Measurements from ENCODE around the gene ADPRHL1.

GRCh38 chr13:113468029-113468428, 14.7 kb upstream of the ADPRHL1 start:
- TF ChIP-seq, protein P1, sequence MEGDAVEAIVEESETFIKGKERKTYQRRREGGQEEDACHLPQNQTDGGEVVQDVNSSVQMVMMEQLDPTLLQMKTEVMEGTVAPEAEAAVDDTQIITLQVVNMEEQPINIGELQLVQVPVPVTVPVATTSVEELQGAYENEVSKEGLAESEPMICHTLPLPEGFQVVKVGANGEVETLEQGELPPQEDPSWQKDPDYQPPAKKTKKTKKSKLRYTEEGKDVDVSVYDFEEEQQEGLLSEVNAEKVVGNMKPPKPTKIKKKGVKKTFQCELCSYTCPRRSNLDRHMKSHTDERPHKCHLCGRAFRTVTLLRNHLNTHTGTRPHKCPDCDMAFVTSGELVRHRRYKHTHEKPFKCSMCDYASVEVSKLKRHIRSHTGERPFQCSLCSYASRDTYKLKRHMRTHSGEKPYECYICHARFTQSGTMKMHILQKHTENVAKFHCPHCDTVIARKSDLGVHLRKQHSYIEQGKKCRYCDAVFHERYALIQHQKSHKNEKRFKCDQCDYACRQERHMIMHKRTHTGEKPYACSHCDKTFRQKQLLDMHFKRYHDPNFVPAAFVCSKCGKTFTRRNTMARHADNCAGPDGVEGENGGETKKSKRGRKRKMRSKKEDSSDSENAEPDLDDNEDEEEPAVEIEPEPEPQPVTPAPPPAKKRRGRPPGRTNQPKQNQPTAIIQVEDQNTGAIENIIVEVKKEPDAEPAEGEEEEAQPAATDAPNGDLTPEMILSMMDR (IDR thresholded peaks at IDR 0.05) = no peak
- no peak for TF ChIP-seq EZH2 (IDR thresholded peaks at IDR 0.05)
- TF ChIP-seq EZH2phosphoT487 (IDR thresholded peaks at IDR 0.05) = no peak
